ENCODE data around the gene ZNF652. TPM values are rescaled to one million over a fixed set of nuclear protein-coding genes. Genes with fewer than 3 reads are reported as not detected.
"Not testable (repeated sequence)": the region's sequence is repeated elsewhere in the genome, so short reads cannot be mapped to it uniquely, and the experiment has no call there.

The ZNF652 gene
- total and polyA plus RNA-seq, 2 donors: 17.8 to 32.0 TPM

- no peaks in the 10 kb centered on the region for H3K27me3 ChIP-seq (ENCODE audit: control insufficient read depth in 2 of 2, insufficient read depth in 1 of 2, low read length in 1 of 2)
- H3K4me1 ChIP-seq (ENCODE audit: control insufficient read depth in 2 of 2, insufficient read depth in 2 of 2, low read length in 2 of 2): no peaks in the 10 kb centered on the region
- H3K27ac ChIP-seq (ENCODE audit: low read depth in 1 of 2, low read length in 1 of 2): no peak overlapping the region
- DNase-seq (ENCODE audit: low read depth in 6 of 9, low spot score in 9 of 9): no peak
- H3K4me3 ChIP-seq (ENCODE audit: low read length in 2 of 2): no peak overlapping the region
- no peaks in the 10 kb centered on the region for H3K9me3 ChIP-seq (ENCODE audit: control insufficient read depth in 2 of 2, insufficient read depth in 1 of 2, low read length in 1 of 2)
- peaks cover 0 to 5% of the 10 kb centered on the region in 2 donors for H3K36me3 ChIP-seq (ENCODE audit: control insufficient read depth in 2 of 2, insufficient read depth in 2 of 2, low read length in 1 of 2)
Observed at GRCh38 chr17:49291929-49292328, 70.1 kb downstream of the ZNF652 start.

GRCh38 chr17:49290690-49291359 is 71.2 kb downstream of the ZNF652 start:
- Histone ChIP-seq H3K4me1 (ENCODE audit: control insufficient read depth in 2 of 2, insufficient read depth in 2 of 2, low read length in 2 of 2) (no peaks in the 10 kb centered on the region), H3K36me3 (ENCODE audit: control insufficient read depth in 2 of 2, insufficient read depth in 2 of 2, low read length in 1 of 2) (peaks cover 0 to 5% of the 10 kb centered on the region in 2 donors), H3K27me3 (ENCODE audit: control insufficient read depth in 2 of 2, insufficient read depth in 1 of 2, low read length in 1 of 2) (no peaks in the 10 kb centered on the region), H3K4me3 (ENCODE audit: low read length in 2 of 2) (no peak overlapping the region), H3K27ac (ENCODE audit: low read depth in 1 of 2, low read length in 1 of 2) (no peak overlapping the region), H3K9me3 (ENCODE audit: control insufficient read depth in 2 of 2, insufficient read depth in 1 of 2, low read length in 1 of 2) (no peaks in the 10 kb centered on the region)
- DNase-seq (ENCODE audit: low read depth in 6 of 9, low spot score in 9 of 9): peak in 3 of 9 donors; percentile 13 to 42 (median 24)
- 83% methylated on average over 4 of the region's 4 CpGs for WGBS

GRCh38 chr17:49288388-49288787 is 73.7 kb downstream of the ZNF652 start:
- Histone ChIP-seq H3K27ac (ENCODE audit: low read depth in 1 of 2, low read length in 1 of 2) (no peak overlapping the region), H3K36me3 (ENCODE audit: control insufficient read depth in 2 of 2, insufficient read depth in 2 of 2, low read length in 1 of 2) (peaks cover 0 to 5% of the 10 kb centered on the region in 2 donors), H3K9me3 (ENCODE audit: control insufficient read depth in 2 of 2, insufficient read depth in 1 of 2, low read length in 1 of 2) (no peaks in the 10 kb centered on the region), H3K4me1 (ENCODE audit: control insufficient read depth in 2 of 2, insufficient read depth in 2 of 2, low read length in 2 of 2) (no peaks in the 10 kb centered on the region), H3K27me3 (ENCODE audit: control insufficient read depth in 2 of 2, insufficient read depth in 1 of 2, low read length in 1 of 2) (no peaks in the 10 kb centered on the region), H3K4me3 (ENCODE audit: low read length in 2 of 2) (no peak overlapping the region)
- DNase-seq (ENCODE audit: low read depth in 6 of 9, low spot score in 9 of 9): no peak
- WGBS: 98% methylated on average over 1 of the region's 1 CpG

GRCh38 chr17:49287481-49287880 is 74.6 kb downstream of the ZNF652 start:
- Histone ChIP-seq H3K27me3 (ENCODE audit: control insufficient read depth in 2 of 2, insufficient read depth in 1 of 2, low read length in 1 of 2) (no peaks in the 10 kb centered on the region), H3K36me3 (ENCODE audit: control insufficient read depth in 2 of 2, insufficient read depth in 2 of 2, low read length in 1 of 2) (peaks cover 0 to 5% of the 10 kb centered on the region in 2 donors), H3K9me3 (ENCODE audit: control insufficient read depth in 2 of 2, insufficient read depth in 1 of 2, low read length in 1 of 2) (no peaks in the 10 kb centered on the region), H3K27ac (ENCODE audit: low read depth in 1 of 2, low read length in 1 of 2) (no peak overlapping the region), H3K4me1 (ENCODE audit: control insufficient read depth in 2 of 2, insufficient read depth in 2 of 2, low read length in 2 of 2) (no peaks in the 10 kb centered on the region), H3K4me3 (ENCODE audit: low read length in 2 of 2) (no peak overlapping the region)
- no peak for DNase-seq (ENCODE audit: low read depth in 6 of 9, low spot score in 9 of 9)
- 97% methylated on average over 11 of the region's 11 CpGs for WGBS

- not testable (repeated sequence) for DNase-seq (ENCODE audit: low read depth in 6 of 9, low spot score in 9 of 9); H3K4me3 ChIP-seq (ENCODE audit: low read length in 2 of 2); H3K9me3 ChIP-seq (ENCODE audit: control insufficient read depth in 2 of 2, insufficient read depth in 1 of 2, low read length in 1 of 2); H3K4me1 ChIP-seq (ENCODE audit: control insufficient read depth in 2 of 2, insufficient read depth in 2 of 2, low read length in 2 of 2); H3K27me3 ChIP-seq (ENCODE audit: control insufficient read depth in 2 of 2, insufficient read depth in 1 of 2, low read length in 1 of 2); H3K36me3 ChIP-seq (ENCODE audit: control insufficient read depth in 2 of 2, insufficient read depth in 2 of 2, low read length in 1 of 2); H3K27ac ChIP-seq (ENCODE audit: low read depth in 1 of 2, low read length in 1 of 2)
- WGBS: 96% methylated on average over 24 of the region's 24 CpGs
Observed at GRCh38 chr17:49286261-49286973, 75.6 kb downstream of the ZNF652 start.

- no peak for DNase-seq (ENCODE audit: low read depth in 6 of 9, low spot score in 9 of 9)
- H3K9me3 ChIP-seq (ENCODE audit: control insufficient read depth in 2 of 2, insufficient read depth in 1 of 2, low read length in 1 of 2): no peaks in the 10 kb centered on the region
- no peaks in the 10 kb centered on the region for H3K27me3 ChIP-seq (ENCODE audit: control insufficient read depth in 2 of 2, insufficient read depth in 1 of 2, low read length in 1 of 2)
- 96% methylated on average over 6 of the region's 6 CpGs for WGBS
- no peak overlapping the region for H3K4me3 ChIP-seq (ENCODE audit: low read length in 2 of 2)
- no peaks in the 10 kb centered on the region for H3K36me3 ChIP-seq (ENCODE audit: control insufficient read depth in 2 of 2, insufficient read depth in 2 of 2, low read length in 1 of 2)
- no peaks in the 10 kb centered on the region for H3K4me1 ChIP-seq (ENCODE audit: control insufficient read depth in 2 of 2, insufficient read depth in 2 of 2, low read length in 2 of 2)
- H3K27ac ChIP-seq (ENCODE audit: low read depth in 1 of 2, low read length in 1 of 2): no peak overlapping the region
Observed at GRCh38 chr17:49285716-49286115, 76.3 kb downstream of the ZNF652 start.

GRCh38 chr17:49280918-49281317 is 81.1 kb downstream of the ZNF652 start:
- H3K9me3 ChIP-seq (ENCODE audit: control insufficient read depth in 2 of 2, insufficient read depth in 1 of 2, low read length in 1 of 2): no peaks in the 10 kb centered on the region
- H3K27ac ChIP-seq (ENCODE audit: low read depth in 1 of 2, low read length in 1 of 2): no peak overlapping the region
- H3K27me3 ChIP-seq (ENCODE audit: control insufficient read depth in 2 of 2, insufficient read depth in 1 of 2, low read length in 1 of 2): no peaks in the 10 kb centered on the region
- 83% methylated on average over 4 of the region's 4 CpGs for WGBS
- no peaks in the 10 kb centered on the region for H3K4me1 ChIP-seq (ENCODE audit: control insufficient read depth in 2 of 2, insufficient read depth in 2 of 2, low read length in 2 of 2)
- H3K4me3 ChIP-seq (ENCODE audit: low read length in 2 of 2): no peak overlapping the region
- no peaks in the 10 kb centered on the region for H3K36me3 ChIP-seq (ENCODE audit: control insufficient read depth in 2 of 2, insufficient read depth in 2 of 2, low read length in 1 of 2)
- DNase-seq (ENCODE audit: low read depth in 6 of 9, low spot score in 9 of 9): no peak

GRCh38 chr17:49280061-49280460 is 82.0 kb downstream of the ZNF652 start:
- no peak for DNase-seq (ENCODE audit: low read depth in 6 of 9, low spot score in 9 of 9)
- 93% methylated on average over 5 of the region's 5 CpGs for WGBS
- Histone ChIP-seq H3K4me1 (ENCODE audit: control insufficient read depth in 2 of 2, insufficient read depth in 2 of 2, low read length in 2 of 2) (no peaks in the 10 kb centered on the region), H3K4me3 (ENCODE audit: low read length in 2 of 2) (no peak overlapping the region), H3K27ac (ENCODE audit: low read depth in 1 of 2, low read length in 1 of 2) (no peak overlapping the region), H3K27me3 (ENCODE audit: control insufficient read depth in 2 of 2, insufficient read depth in 1 of 2, low read length in 1 of 2) (no peaks in the 10 kb centered on the region), H3K9me3 (ENCODE audit: control insufficient read depth in 2 of 2, insufficient read depth in 1 of 2, low read length in 1 of 2) (no peaks in the 10 kb centered on the region), H3K36me3 (ENCODE audit: control insufficient read depth in 2 of 2, insufficient read depth in 2 of 2, low read length in 1 of 2) (no peaks in the 10 kb centered on the region)

GRCh38 chr17:49279263-49280015 is 82.6 kb downstream of the ZNF652 start:
- not testable (repeated sequence) for H3K36me3 ChIP-seq (ENCODE audit: control insufficient read depth in 2 of 2, insufficient read depth in 2 of 2, low read length in 1 of 2); H3K27me3 ChIP-seq (ENCODE audit: control insufficient read depth in 2 of 2, insufficient read depth in 1 of 2, low read length in 1 of 2); H3K27ac ChIP-seq (ENCODE audit: low read depth in 1 of 2, low read length in 1 of 2); H3K9me3 ChIP-seq (ENCODE audit: control insufficient read depth in 2 of 2, insufficient read depth in 1 of 2, low read length in 1 of 2); H3K4me1 ChIP-seq (ENCODE audit: control insufficient read depth in 2 of 2, insufficient read depth in 2 of 2, low read length in 2 of 2); H3K4me3 ChIP-seq (ENCODE audit: low read length in 2 of 2); DNase-seq (ENCODE audit: low read depth in 6 of 9, low spot score in 9 of 9)
- whole genome bisulfite sequencing: 95% methylated on average over 11 of the region's 11 CpGs

Data from thymus (tissue), 11 donors.